ENCODE data around the gene NPM1.
"Not testable (repeated sequence)": the region's sequence is repeated elsewhere in the genome, so short reads cannot be mapped to it uniquely, and the experiment has no call there.

NPM1 gene

DNA sequence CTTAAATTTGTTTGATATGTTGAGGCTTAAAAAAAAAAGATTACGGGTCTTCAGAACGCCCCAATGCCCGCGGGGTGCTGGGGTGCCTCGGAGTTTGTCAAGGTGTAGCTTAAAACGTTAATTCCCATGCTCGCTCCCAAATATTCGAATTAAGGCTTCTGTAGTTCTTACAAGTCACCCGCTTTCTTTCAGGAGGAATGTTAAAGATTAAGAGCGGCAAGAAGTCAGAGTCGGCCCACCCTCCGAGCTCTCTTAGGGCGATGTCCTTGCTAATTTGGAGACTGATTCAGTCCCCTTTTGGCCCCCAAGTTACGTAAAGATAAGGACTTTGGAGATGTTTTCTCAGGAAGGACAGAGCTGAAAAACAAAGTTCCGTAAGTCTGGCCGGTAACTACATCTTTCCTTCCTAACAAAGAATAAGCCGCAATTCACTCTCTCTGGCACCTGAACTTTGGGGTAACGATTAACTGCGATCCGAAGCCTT is 746 bp upstream of the NPM1 start:
- peak; percentile 68 for DNase-seq

DNA sequence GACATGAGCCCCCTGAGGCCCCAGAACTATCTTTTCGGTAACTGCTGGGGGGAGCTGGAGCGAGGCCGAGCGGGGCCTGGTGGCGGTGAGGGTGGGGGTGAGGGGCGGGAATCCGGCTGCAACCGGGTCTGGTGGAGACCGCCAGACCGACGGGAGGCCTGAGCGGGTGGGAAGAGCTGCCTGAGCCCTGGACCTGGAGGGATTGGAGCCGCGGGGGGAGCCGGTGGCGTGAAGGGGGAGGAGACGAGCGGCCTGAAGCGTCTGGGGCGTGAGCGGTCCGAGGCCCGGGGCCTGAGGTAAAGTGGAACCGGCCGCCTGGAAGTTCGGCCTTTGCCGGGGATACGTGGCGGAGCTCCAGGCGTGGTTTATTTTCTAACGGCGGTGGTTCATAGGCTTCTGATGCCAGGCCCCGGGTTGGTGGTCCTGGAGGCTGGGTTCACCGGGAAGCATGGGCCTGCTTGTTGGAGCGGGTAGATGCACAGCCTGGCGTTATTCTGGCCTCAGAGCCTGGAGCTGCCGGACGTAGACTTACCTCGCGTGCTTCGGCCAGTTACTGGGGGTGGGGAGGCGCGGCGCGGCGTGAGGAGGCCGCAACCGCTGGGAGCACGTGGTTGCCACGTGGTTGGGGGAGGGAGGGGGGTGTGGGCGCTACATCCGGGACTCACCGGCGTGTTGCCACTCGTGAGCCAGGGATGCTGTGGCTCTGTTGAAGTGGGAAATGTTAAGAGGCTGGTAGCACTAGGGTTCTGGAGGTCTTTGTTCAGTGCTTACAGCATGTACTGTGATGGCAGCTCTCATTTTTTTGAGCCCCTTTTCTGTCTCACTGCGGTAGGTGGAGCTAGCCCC is 544 bp downstream of the NPM1 start:
- peak; percentile 32 for DNase-seq

DNA sequence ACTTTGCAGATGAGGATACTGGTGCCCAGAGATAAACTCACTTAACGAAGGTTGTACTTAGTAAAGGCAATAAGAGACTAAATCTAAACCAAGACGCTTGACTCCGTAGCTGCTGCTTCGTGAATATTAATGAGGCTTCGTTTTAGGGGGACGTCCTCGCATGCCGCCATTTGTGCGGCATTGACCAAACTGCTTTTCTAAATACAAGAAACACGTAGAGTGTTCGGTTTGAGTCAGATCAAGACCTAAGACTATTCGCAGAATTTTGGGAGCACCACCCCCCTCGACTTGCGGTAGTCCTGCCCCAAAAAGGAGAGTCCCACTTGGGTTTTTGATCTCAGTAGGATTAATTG is 1.1 kb downstream of the NPM1 start:
- DNase-seq = peak; percentile 5

DNA sequence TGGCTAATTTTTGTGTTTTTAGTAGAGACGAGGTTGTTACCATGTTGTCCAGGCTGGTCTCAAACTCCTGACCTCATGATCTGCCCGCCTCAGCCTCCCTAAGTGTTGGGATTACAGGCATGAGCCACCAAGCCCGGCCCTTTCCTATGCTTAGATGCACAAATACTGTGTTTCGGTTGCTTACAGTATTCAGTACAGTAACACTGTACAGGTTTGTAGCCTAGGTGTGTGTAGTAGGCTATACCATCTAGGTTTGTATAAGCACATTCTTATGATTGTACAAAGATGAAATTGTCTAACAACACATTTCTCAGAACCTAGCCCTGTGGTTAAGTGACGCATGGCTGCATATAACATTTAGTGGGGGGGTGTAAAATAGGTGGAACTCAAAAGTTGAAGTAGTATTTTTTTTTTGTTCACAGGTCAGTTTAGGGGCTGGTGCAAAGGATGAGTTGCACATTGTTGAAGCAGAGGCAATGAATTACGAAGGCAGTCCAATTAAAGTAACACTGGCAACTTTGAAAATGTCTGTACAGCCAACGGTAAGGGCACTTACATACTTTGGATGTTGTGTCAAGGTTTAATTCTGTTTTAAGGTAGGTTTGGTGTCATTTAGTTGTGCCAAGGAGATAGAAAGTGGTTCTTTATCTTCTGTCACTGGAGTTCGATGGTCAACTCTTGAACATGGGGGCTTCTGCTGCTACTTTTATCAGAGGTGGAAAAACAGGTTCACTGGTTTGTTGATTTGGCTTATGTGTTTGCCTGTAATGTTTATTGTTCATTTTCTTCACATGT is 3.4 kb downstream of the NPM1 start:
- DNase-seq = no peak

DNA sequence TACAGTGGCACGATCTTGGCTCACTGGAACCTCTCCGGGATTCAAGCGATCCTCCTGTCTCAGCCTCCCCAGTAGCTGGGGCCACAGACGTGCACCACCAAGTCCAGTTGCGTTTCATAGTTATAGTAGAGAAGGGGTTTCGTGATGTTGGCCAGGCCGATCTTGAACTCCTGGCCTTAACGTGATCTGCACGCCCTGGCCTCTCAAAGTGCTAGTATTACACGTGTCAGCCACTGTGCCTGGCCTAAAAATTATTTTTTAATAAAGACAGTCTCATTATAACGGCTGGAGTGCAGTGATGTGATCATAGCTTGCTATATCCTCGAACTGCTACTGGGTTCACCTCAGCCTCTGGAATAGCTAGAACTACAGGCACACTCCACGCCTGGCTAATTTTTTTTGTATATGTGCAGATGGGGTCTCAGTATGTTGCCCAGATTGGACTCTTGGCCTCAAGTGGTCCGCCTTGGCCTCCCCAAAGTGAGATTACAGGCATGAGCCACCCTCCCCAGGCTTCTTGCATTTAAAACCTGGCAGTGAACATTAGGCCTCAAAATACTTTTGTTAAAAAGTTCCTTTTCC is 4.4 kb downstream of the NPM1 start:
- DNase-seq = no peak

DNA sequence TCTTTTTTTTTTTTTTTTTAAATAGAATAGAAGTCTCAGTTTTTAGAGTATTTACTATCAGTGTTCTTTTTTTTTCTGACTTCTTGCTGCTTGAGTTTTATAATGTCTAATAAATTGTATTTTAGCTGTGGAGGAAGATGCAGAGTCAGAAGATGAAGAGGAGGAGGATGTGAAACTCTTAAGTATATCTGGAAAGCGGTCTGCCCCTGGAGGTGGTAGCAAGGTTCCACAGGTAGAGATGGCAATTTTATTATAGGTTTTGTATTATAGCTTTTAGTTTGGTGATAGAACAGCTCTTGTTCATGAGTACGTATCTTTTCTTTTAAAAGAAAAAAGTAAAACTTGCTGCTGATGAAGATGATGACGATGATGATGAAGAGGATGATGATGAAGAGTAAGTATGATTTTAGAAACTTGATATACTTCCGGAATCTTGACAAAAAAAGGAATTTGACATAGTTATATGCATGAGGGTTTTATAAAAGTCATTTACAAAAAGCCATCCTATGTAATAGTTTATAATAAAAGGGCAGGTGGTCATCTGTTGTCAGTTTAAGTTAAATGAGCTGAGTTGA is 5.0 kb downstream of the NPM1 start:
- DNase-seq = no peak

DNA sequence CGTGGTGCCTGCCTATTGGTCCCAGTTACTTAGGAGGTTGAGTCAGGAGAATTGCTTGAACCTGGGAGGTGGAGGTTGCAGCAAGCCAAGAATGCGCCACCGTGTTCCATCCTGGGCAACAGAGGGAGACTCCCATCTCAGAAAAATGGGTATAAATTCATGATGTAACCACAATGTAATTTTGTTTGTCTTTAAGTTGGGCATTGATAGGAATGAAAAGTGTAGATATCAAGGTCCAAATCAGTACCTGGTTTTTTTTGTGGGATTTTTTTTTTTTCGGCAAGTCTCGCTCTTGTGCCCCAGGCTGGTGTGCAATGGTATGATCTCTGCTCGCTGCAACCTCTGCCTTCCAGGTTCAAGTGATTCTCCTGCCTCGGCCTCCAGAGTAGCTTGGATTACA is 7.4 kb downstream of the NPM1 start:
- DNase-seq = no peak

DNA sequence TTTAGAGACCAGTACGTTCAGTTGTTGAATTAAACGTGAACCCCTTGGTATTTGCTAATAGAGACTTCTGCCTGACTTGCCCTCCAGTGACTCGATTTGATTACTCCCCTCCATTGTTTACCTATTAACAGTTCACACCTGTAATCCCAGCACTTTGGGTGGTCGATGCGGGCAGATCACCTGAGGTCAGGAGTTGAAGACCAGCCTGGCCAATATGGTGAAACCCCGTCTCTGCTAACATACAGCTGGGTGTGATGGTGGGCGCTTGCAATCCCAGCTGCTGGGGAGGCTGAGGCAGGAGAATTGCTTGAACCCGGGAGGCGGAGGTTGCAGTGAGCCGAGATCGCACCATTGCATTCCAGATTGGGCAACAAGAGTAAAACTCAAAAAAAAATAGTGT is 8.9 kb downstream of the NPM1 start:
- DNase-seq = not testable (repeated sequence)

DNA sequence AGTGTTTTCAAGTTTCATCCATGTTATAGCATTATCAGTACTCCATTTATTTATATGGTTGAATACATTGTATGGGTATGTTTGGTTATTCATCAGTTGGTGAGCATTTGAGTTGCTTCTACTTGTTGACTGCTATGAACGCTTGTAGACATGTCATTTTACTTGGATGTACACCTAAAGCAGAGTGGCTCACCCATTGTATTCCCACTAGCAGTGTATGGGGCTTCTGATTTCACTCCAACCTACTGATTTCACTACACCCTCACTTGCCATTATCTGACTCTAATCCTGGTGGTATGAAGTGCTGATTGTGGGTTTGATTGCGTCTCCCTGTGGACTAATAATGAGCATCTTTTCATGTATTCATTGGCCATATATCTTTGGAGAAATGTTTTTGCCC is 9.5 kb downstream of the NPM1 start:
- no peak for DNase-seq

DNA sequence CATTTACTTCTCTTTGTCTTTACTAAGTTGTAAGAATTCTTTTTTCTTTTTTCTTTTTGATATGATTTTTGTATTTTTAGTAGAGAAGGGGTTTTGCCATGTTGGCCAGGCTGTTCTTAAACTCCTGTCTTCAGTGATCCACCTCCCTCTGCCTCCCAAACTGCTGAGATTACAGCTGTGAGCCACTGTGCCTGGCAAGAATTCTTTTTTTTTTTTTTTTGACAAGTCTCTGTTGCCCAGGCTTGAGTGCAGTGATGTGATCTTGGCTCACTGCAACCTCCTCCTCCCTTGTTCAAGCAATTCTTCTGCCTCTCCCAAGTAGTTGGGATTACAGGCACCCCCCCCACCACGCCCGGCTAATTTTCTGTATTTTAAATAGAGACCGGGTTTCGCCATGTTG is 9.9 kb downstream of the NPM1 start:
- DNase-seq = no peak

DNA sequence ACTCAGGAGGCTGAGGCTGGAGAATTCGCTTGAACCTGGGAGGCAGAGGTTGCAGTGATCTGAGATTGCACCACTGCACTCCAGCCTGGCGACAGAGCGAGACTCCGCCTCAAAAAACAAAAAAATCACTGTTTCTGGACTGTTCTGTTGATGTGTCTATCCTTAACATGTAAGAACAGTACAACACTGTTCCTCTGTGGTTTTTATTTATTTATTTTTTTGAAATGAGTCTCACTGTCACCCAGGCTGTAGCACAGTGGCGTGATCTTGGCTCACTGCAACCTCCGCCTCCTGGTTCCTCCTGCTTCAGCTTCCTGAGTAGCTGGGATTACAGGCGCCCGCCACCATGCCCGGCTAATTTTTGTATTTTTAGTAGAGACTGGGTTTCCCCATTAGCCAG is 11.0 kb downstream of the NPM1 start:
- DNase-seq = not testable (repeated sequence)

DNA sequence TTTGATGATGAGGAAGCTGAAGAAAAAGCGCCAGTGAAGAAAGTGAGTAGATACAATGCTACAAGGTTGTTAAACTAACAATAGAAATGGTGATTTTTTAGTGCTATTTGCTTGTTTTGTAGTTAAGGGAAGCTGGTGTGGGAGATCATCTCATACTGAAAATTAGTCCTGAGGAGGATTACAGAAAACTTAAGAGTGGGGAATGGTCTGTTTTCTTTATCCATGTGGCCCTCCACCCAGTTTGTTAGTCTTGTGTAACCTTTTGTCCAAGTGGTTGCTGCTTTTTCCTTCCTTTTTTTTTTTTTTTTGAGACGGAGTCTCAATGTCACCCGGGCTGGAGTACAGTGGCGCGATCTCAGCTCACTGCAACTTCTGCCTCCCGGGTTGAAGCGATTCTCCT is 12.5 kb downstream of the NPM1 start:
- DNase-seq = no peak

DNA sequence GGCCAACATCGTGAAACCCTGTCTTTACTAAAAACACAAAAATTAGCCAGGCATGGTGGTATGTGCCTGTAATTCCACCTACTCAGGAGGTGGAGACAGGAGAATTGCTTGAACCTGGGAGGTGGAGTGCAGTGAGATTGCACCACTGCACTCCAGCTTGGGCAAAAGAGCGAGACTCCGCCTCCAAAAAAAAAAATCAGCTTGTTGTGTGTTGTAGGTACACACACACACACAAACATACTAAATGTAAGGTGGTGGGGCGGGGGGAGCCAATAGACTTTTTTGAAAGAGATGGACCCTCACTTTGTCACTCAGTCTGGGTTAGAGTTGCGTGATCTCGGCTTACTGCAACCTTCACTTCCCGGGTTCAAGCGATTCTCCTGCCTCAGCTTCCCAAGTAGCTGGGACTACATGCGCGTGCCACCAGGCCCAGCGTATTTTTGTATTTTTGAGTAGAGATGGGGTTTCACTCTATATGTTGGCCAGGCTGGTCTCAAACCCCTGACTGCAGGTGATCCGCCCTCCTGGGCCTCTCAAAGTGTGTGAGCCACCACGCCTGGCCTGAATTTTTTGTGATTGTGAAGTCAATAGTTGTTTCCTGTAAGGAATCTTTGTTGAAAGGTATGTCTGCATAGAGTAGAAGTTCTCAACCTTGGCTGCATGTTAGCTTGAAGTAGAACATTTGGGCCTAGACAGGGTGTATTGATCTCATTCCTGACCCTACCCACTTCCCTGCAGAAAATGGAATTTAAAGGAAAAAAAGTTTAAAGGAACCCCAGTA is 13.7 kb downstream of the NPM1 start:
- DNase-seq = no peak

DNA sequence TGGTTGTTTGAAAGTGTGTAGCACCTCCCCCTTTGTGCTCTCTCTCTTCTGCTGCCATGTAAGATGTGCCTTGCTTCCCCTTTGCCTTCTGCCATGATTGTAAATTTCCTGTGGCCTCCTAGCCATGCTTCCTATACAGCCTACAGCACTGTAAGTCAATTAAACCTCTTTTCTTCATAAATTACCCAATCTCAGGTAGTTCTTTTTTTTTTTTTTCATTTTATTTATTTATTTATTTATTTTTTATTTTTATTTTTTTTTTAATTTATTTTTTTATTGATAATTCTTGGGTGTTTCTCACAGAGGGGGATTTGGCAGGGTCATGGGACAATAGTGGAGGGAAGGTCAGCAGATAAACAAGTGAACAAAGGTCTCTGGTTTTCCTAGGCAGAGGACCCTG is 15.1 kb downstream of the NPM1 start:
- not testable (repeated sequence) for DNase-seq

DNA sequence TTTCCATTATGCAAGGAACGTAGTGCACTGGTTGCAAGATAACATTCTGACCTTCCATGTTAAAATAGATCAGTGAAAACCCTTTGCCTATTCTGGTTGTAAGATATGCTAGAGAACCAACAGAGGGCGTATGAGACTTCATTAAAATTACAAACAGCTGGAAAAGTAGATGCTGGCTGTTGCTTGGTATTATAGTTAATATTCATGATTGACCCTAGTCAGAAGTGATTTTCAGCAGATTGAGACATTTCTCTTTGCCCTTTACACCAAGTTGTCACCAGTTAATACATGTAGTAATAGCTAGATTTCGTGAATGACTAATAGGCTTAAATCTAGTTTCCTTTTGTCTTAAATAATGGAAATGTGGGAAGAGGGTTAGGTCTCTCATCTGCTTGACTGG is 18.0 kb downstream of the NPM1 start:
- no peak for DNase-seq

DNA sequence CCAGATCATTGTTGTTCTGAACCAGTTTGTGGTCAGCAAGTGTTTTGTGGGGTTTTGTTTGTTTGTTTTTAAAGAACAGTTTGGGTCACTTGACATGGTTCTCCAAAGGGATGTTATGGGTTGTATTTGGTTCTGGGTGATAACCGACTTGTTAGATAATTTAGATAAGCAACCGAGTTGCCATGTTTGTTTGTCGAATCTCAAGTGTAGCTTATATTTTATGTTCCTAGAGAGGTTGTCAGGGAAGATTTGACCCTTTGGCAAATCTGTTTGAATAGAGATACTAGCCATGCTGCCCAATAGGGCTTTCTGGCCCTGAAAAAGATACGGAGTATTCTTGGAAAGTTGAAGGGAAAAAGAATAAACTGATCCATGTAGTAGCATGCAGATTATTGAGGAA is 19.6 kb downstream of the NPM1 start:
- no peak for DNase-seq

DNA sequence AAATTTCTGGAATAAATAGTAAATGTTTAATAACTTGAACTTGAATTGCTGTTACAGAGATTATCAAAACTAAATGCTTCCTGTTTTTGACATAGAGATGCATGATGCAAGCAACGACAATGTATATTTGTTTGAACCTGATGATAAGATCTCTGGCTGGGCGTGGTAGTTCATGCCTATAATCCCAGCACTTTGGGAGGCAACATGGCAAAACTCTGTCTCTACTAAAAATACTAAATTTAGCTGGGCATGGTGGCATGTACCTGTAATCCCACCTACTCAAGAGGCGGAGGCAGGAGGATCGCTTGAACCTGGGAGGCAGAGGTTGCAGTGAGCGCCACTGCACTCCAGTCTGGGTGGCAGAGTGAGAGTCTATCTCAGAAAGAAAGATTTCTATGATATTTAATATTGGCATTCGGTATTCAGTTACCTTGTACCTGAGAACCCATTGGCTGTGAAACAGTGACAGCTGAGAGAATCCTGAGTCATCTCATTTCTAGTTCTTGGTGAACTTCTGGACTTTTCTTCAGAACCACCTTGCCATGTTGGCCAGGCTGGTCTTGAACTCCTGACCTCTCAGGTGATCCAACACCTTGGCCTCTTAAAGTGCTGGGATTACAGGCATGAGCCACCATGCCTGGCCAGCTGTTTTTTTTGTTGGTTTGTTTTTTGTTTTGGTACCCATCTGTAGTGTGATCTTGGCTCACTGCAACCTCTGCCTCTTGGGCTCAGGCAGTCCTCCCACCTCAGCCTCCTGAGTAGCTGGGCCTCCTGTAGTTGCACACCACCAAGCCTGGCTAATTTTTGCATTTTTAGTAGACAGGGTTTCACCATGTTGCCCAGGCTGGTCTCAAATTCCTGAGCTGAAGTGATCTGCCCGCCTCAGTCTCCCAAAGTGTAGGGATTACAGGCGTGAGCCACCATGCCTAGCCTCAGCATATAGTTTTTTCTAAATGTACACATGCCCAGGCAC is 21.8 kb downstream of the NPM1 start:
- no peak for DNase-seq

DNA sequence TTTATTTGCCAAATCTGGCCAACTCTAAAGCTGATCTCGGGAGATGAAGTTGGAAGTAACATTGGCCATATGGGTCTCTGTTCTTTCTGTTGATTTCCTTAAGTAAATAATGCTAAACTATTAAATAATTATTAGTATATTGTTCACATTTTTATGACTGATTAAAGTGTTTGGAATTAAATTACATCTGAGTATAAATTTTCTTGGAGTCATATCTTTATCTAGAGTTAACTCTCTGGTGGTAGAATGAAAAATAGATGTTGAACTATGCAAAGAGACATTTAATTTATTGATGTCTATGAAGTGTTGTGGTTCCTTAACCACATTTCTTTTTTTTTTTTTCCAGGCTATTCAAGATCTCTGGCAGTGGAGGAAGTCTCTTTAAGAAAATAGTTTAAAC is 22.5 kb downstream of the NPM1 start:
- no peak for DNase-seq

DNA sequence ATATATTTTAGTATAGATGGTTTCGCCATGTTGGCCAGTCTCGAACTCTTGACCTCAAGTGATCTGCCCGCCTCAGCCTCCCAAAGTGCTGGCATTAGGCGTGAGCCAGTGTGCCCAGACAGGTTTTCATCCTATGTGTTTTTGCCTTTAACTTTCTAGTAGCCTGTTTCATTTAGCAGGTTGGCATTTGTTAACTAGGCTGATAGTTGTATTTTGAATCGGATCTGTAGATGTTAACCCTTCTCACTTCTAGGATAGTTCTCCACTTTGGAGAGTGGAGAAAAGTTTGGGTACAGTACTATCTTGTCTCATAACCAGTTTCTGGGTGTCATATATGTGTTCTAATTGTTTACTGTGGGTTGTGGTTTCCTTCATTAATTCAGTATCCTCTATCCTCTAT is 24.5 kb downstream of the NPM1 start:
- DNase-seq = no peak

DNA sequence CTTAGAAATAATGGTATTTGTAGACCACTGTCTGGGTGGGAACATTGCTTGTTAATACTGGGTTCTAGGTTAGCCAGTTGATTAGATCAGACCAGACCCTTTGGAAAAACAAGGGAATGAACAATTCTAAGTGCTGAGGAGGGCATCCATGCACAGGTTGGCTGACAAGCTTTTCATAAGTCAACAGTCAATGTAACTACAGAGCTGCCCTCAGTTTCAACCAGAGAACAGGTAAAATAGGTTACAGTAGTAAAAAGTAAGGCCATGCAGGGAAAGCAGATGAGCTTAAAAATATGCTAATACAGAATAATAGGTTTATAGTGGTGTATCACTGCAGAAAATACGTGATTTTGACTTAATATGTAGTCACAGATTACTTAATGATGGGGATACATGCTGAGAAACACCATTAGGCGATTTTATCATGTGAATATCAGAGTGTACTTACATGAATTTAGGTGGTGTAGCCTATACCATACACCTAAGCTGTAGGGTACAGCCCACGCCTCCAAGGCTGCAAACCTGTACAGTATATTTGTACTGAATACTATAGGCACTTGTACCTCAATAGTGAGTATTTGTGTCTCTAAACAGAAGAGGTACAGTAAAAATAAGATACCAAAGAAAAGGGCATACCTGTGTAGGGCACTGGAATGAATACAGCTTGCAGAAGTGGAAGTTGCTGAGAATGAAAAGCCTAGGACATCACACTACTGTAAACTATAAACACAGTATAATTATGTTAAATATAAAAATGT is 25.7 kb downstream of the NPM1 start:
- no peak for DNase-seq

DNA sequence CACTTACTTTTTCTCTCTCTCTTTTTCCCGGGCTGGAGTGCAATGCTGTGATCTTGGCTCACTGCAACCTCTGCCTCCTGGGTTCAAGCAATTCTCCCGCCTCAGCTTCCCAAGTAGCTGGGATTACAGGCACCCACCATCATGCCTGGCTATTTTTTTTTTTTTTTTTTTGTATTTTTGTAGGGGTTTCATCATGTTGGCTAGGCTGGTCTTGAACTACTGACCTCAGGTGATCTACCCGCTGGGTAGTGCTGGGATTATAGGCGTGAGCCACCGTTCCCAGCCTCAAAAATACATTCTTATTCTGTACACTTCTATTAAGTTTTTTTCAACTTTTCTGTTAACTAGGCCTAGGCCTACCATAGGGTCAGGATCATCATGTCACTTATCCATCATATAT is 26.3 kb downstream of the NPM1 start:
- DNase-seq = not testable (repeated sequence)

Data from DMS79 treated with DMSO at 0.1 percent for 48 hours (cell line).